ENCODE measurements around the gene EHD4. TPM values are rescaled to one million over a fixed set of nuclear protein-coding genes. Genes with fewer than 3 reads are reported as not detected.

EHD4 gene
- polyA plus RNA-seq, 1 of the 3 experiments (the other 2 are of a cell fraction), result 17.5 TPM

- H3K27ac ChIP-seq (ENCODE audit: low read depth in 2 of 2, low read length in 1 of 2), result no peak overlapping the region
- DNase-seq, result no peak
- H3K9ac ChIP-seq, result no peak overlapping the region
- no peak overlapping the region for H2AFZ ChIP-seq (ENCODE audit: low read depth)
- H3F3A ChIP-seq (replicated peaks; ENCODE audit: insufficient read depth), result no peaks in the 10 kb centered on the region
- no peaks in the 10 kb centered on the region for H4K20me1 ChIP-seq (ENCODE audit: insufficient read depth)
- H3K9me3 ChIP-seq, result no peaks in the 10 kb centered on the region
- no peaks in the 10 kb centered on the region for H3K79me2 ChIP-seq (ENCODE audit: insufficient read depth)
- H3K4me1 ChIP-seq (ENCODE audit: control insufficient read depth in 1 of 2, insufficient read depth in 2 of 2, low read depth in 1 of 2, low read length in 1 of 2), result peaks cover 0 to 14% of the 10 kb centered on the region in 2 experiments; a peak in 1 of 4 replicates
- H3K9me2 ChIP-seq, result no peaks in the 10 kb centered on the region
- no peak overlapping the region for H3K4me3 ChIP-seq (ENCODE audit: low read depth in 2 of 2, low read length in 1 of 2)
- ChIA-PET POLR2A (no interaction called here), CTCF (interaction anchor here (0.6 to 1.5 kb wide), 2 partner anchors 35 kb away, joined by 4 read pairs; no protein-coding TSS in a partner anchor)
- H3K27me3 ChIP-seq (ENCODE audit: insufficient read depth), result no peaks in the 10 kb centered on the region
- H3K4me2 ChIP-seq, result no peak overlapping the region
- TF ChIP-seq USF2 (IDR thresholded peaks at IDR 0.05; ENCODE audit: borderline replicate concordance, low read depth, low read length) (no peak), USF1 (IDR thresholded peaks at IDR 0.05; ENCODE audit: borderline replicate concordance, low read depth) (no peak), RAD21 (IDR thresholded peaks at IDR 0.05; ENCODE audit: low read length) (no peak), MEF2A (IDR thresholded peaks at IDR 0.05; ENCODE audit: borderline replicate concordance, low read depth) (no peak), MXI1 (IDR thresholded peaks at IDR 0.05; ENCODE audit: low read depth, low read length) (no peak), MAX (IDR thresholded peaks at IDR 0.05; ENCODE audit: low read depth) (no peak), IRF3 (IDR thresholded peaks at IDR 0.05; ENCODE audit: low read depth, low read length) (no peak), CTCF (IDR thresholded peaks at IDR 0.05) (no peak), RCOR1 (IDR thresholded peaks at IDR 0.05; ENCODE audit: low read length) (no peak), TCF12 (IDR thresholded peaks at IDR 0.05) (no peak), SMC3 (IDR thresholded peaks at IDR 0.05; ENCODE audit: low read depth, low read length) (no peak), JUND (IDR thresholded peaks at IDR 0.05) (no peak), FOXJ3 (CRISPR knock-in tag; IDR thresholded peaks at IDR 0.05) (no peak), ZBTB33 (IDR thresholded peaks at IDR 0.05; ENCODE audit: borderline replicate concordance, low read depth) (no peak), REST (IDR thresholded peaks at IDR 0.05; ENCODE audit: low read depth, low read length) (no peak), POLR2AphosphoS5 (IDR thresholded peaks at IDR 0.05; ENCODE audit: low read depth, low read length) (no peak)
- H3K36me3 ChIP-seq (replicated peaks in 1 of 2; ENCODE audit: control insufficient read depth in 1 of 2, insufficient read depth in 2 of 2, low read length in 1 of 2), result no peaks in the 10 kb centered on the region
- WGBS (ENCODE audit: low lambda C conversion rate), result 72% methylated on average over 13 of the region's 42 CpGs
Observed at GRCh38 chr15:41869770-41870688, 102.3 kb downstream of the EHD4 start.

All from SK-N-SH (cell line).